Astrocyte (in vitro differentiated cells and primary cell): ENCODE results near the gene KIFAP3.
"Not testable (repeated sequence)": the region's sequence is repeated elsewhere in the genome, so short reads cannot be mapped to it uniquely, and the experiment has no call there.

Source experiments
- EZH2 ChIP-seq: IDR thresholded peaks from 2 replicates; pipeline ENCODE4 v1.6.1; 2012; ENCODE audit warnings: mild to moderate bottlenecking, low read length, inconsistent platforms; ENCODE audit not compliant: insufficient read depth
- TF ChIP-seq, protein P1 (sequence below): IDR thresholded peaks from 2 replicates; pipeline ENCODE4 v1.5.1; 2011; ENCODE audit warnings: low read depth, mild to moderate bottlenecking, inconsistent platforms, low read length, moderate library complexity; ENCODE audit not compliant: insufficient read depth

GRCh38 chr1:169871988-169872387, 202.5 kb downstream of the KIFAP3 start:
- TF ChIP-seq EZH2, result not testable (repeated sequence)
- TF ChIP-seq, protein P1, sequence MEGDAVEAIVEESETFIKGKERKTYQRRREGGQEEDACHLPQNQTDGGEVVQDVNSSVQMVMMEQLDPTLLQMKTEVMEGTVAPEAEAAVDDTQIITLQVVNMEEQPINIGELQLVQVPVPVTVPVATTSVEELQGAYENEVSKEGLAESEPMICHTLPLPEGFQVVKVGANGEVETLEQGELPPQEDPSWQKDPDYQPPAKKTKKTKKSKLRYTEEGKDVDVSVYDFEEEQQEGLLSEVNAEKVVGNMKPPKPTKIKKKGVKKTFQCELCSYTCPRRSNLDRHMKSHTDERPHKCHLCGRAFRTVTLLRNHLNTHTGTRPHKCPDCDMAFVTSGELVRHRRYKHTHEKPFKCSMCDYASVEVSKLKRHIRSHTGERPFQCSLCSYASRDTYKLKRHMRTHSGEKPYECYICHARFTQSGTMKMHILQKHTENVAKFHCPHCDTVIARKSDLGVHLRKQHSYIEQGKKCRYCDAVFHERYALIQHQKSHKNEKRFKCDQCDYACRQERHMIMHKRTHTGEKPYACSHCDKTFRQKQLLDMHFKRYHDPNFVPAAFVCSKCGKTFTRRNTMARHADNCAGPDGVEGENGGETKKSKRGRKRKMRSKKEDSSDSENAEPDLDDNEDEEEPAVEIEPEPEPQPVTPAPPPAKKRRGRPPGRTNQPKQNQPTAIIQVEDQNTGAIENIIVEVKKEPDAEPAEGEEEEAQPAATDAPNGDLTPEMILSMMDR, result not testable (repeated sequence)
